HG03565 (cell line): ENCODE results near the gene SLC35B1.
"Not testable (repeated sequence)": the region's sequence is repeated elsewhere in the genome, so short reads cannot be mapped to it uniquely, and the experiment has no call there.

ENCODE experiments used
- ATAC-seq: cut with Tn5 transposase; IDR thresholded peaks from one replicate; pipeline ENCODE4 v1.9.1; 2021; ENCODE audit warnings: mild to moderate bottlenecking, moderate library complexity; ENCODE audit not compliant: unreplicated experiment

The SLC35B1 gene

DNA sequence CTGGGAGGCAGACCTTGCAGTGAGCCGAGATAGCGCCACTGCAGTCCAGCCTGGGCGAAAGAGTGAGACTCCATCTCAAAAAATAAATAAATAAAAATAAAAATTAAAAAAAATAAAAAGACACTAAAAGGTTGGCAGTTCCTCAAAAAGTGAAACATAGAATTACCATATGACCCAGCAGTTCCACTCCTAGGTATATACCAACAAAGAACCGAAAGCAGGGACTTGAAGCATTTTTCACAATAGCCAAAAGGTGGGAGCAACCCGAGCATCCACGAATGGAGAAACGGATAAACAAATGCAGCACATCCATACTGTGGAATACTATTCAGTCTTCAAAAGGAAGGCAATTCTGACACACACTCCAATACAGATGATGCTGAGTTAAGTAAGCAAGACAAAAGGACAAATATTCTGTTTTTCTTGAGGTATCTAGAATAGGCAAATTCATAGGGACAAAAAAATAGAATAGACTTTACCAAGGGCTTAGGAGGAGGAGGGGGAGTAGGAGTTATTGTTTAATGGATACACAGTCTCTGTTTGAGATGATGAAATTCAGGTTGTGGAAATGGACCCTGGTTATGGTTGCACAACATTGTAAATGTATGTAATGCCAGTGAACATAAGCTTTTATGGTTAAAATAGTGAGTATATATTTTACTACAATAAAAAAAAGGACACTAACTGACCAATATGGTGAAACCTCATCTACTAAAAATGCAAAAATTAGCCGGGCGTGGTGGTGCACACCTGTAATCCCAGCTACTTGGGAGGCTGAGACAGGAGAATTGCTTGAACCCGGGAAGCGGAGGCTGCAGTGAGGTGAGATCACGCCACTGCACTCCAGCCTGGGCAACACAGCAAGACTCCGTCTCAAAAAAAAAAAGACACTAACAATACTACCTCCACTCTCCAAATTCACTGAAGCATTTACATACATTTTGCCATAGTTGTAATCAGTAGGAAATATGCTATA, 27.0 kb upstream of the SLC35B1 start:
- no peak for ATAC-seq

DNA sequence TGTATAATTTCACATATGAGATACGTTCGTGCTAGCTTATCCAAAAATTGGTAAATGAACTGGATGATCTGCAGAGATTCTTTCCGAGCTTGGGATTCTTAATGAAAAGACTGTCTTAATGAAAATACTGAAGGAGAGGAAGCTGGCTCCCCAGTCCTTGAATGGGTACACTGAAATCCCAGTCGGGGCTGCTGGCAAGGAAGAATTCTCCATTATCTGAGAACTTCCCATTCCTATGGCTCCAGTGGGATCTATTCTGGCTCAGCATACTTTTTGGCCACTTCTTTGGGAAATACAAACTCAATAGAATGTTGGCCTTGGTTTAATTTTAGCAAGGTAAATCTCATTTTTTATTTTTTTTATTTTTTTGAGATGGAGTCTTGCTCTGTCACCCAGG, 23.7 kb upstream of the SLC35B1 start:
- no peak for ATAC-seq

DNA sequence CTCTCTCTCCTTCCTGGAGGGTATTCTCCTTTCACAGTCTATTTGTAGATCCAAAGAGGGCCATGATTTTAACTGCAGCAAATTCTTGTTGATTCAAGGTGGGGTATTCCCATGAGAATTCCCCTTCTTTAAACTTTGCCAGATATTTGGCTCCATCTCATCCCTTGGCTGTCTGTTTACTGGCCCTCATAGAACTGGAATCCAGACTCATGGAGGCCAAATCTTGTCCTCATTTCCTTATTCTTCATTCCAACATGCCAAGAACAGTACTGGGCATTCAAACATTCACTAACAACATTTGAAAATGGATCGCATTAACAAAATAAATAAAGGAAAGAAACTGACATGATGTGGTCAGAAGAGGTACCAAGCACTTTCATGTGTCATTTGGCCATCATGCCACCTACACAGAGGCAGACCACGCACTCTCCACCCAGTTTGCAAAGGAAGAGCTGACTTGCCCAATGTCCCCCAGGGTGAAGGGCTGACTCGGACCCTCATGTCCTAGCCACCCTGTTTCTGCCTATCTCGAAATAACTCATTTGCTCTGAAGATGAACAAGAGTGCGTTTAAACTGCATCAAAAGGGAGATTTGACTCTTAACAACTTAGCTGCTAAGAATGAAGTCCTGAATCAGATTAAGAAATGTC, 23.1 kb upstream of the SLC35B1 start:
- no peak for ATAC-seq

GRCh38 chr17:49730078-49730784, 22.5 kb upstream of the SLC35B1 start:
- no peak for ATAC-seq

DNA sequence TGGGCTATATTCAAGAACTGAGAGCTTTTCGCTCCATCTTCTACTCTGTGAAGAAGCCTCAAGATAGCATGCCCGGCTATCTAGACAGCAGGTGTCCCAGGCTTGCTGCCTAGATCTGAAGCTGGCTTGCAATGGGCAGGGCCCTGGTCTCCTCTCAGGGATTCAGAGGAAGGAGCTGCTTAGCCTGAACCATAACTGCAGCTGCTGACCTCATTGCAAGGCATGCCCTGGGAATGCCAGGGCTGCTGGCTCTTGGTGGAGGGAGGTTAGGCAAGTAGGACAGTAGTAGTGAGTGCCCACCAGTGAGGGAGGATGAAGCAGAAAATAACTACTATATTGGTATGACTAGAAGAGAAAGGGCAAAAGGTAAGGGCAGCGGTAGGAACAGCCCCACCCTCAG, 21.3 kb upstream of the SLC35B1 start:
- ATAC-seq = no peak

DNA sequence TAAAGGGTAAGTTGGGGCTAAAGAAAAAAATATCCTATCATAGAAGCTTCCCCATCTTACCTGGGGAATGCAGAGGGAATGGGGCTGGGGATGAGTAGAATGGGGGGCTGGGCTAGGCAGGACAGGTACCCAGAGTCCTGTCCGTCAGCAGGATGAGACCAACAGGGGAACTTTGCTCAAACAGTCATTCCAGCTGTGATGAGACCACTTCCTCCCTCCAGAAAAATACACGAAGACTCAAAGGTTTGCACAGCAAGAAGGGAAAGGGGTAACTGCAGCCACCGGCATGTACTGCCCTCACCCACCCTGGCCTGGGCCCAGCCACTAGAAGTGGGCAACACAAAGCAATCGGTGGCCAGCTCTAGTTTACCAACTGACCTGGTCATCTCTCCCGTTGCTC, 20.7 kb upstream of the SLC35B1 start:
- ATAC-seq = no peak

DNA sequence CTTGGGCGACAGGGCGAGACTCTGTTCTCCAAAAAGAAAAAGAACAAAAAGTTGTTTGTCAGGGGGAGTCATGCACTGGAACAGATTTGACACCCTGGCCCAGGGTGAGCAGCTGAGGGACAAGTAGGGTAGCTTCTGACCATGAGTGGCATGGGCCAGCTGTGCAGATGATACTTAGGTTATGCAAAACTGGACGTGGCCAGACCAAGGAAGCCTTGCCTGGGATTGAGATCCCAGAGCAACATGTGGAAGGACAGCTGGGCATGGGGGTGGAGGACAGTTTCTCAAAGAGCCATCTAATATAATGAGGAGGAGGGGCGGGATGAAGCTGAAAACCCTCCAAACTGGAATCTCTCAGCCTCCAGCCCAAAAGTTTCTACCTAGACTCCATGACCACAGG, 19.6 kb upstream of the SLC35B1 start:
- ATAC-seq = no peak

DNA sequence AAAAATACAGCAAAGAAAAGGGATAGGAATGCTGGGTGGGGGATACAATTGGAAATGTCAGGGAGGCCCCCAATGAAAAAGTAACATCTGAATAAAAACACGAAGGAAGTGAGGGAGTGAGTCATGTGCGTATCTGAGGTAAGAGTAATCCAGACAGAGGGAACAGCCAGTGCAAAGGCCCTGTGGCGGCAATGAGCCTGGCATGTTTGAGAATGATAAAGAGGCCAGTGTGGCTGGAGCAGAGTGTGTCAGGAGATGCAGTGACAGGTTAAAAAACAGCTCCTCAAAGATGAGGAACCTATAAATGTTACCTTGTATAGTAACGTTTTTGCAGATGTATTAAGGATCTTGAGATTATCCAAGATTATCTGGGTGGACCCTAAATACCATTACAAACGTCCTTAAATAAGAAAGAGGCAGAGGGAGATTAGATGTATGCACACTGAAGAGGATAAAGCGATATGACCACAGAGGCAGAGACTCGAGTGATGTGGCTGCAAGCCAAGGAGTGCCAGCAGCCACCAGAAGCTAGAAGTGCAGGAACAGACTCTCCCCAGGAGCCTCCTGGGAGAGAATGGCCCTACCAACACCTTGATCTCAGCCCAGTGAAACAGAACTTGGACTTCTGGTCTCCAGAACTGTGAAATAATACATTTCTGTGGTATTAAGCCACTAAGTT, 17.8 kb upstream of the SLC35B1 start:
- no peak for ATAC-seq

DNA sequence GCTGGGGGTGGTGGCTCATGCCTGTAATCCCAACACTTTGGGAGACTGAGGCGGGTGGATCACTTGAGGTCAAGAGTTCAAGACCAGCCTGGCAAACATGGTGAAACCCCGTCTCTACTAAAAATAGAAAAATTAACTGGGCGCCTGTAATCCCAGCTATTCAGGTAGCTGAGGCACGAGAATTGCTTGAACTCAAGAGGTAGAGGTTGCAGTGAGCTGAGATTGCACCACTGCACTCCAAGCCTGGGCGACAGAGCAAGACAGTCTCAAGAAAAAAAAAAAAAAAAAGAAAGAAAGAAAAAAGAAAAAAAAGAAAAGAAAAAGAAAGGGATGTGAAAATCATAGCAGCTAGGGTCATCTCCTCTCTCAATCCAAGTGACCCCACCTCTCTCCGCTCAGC, 16.8 kb upstream of the SLC35B1 start:
- not testable (repeated sequence) for ATAC-seq

GRCh38 chr17:49723423-49723822, 15.7 kb upstream of the SLC35B1 start:
- ATAC-seq = no peak

GRCh38 chr17:49722066-49722465, 14.3 kb upstream of the SLC35B1 start:
- ATAC-seq = no peak

- no peak for ATAC-seq
These were observed 9.7 kb upstream of the SLC35B1 start for GRCh38 chr17:49717371-49717861.

- ATAC-seq = no peak
These were observed 9.1 kb upstream of the SLC35B1 start for GRCh38 chr17:49716668-49717364.

GRCh38 chr17:49715717-49716279, 8.0 kb upstream of the SLC35B1 start:
- ATAC-seq = no peak

DNA sequence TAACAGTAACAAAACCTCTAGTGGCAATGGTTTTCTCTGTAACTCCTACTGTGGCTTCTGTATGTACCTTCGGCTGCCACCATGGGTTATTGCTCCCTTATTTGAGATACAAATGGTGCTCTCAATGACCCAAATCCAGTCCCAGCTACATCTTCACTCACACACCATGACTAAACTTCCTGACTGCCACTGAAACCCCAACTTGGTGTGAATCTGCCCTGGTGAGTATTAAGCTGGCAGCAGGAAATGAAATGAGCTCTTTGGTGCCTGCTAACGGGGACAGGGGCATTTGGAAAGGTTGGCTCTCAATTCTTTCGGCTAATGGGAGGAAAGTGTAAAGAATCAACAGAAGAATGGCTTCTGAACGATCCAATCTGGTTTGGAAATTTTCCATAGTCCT, 7.5 kb upstream of the SLC35B1 start:
- ATAC-seq = no peak

- no peak for ATAC-seq
These were observed 885 bp upstream of the SLC35B1 start for GRCh38 chr17:49708515-49709183.

DNA sequence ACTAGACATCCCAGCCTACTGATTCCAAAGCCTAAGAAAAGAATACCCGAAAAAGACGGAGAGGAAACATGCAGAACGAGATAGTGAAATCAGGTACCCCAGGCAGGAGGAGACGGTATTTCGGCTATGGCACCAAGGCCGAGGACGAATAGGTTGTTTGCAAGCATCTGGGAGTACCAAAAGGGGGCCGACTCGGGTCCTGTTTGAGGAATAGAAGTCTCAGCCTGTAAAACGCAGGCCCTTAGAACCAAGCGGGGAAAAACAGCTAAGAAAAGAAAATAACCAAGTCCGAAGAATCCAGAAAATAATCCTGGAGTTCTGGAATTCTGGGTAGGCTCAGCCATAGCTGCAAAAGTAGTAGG, 537 bp downstream of the SLC35B1 start:
- ATAC-seq = no peak

- no peak for ATAC-seq
These were observed 2.5 kb downstream of the SLC35B1 start for GRCh38 chr17:49705254-49705653.

DNA sequence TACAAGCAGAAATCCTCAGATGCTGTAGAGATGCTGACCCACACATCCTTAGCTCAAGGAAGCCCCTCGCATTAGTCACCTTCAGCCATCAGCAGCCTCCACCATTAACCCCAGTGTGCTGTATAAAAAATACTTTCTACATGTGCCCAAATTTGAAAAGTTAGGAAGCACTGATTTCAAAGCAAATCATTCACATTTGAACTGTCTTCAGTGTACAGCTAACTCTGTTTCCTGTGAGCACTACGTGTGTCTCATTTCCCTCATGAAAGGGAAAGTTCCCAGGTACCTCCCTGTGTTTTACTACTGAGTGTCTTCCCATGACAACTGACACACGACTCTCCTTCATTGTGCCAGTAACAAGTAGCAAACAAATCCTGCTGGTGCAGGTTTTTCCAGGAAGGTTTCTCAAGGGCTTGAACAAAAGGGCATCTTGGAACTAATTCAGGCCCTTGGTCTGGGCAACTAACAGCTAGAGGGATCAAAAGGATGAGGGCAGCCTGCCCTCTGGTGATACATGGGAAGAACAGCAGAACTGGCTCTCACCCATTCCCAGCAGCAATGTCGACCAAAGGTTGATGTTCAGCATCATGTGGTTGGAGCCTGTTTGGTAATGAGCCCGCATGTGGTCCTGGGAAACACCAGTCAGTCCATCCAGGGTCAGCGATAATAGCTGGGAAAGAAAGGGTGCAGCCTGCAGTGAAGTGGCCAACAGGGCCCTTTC, 4.0 kb downstream of the SLC35B1 start:
- no peak for ATAC-seq
